IPS-15b (cell line): ENCODE measurements around the gene JAG2.
A peak's percentile ranks its signal among the peaks of the same experiment; 100 is the strongest.

Experiments used
- H3K27me3 ChIP-seq: one replicate; pipeline ENCODE4 v1.6.1; 2013; ENCODE audit warnings: low read length; ENCODE audit not compliant: control insufficient read depth, insufficient read depth
- H3K36me3 ChIP-seq: one replicate; pipeline ENCODE4 v1.6.1; 2013; ENCODE audit warnings: low read length; ENCODE audit not compliant: control insufficient read depth, insufficient read depth
- H3K4me1 ChIP-seq: one replicate; pipeline ENCODE4 v1.6.1; 2013; ENCODE audit warnings: mild to moderate bottlenecking, low read length; ENCODE audit not compliant: control insufficient read depth, insufficient read depth
- H3K4me3 ChIP-seq: one replicate; pipeline ENCODE4 v1.5.1; 2013; ENCODE audit warnings: low read depth, low read length
- H3K9ac ChIP-seq: one replicate; pipeline ENCODE4 v1.6.1; 2013; ENCODE audit warnings: low read depth, mild to moderate bottlenecking, low read length
- H3K9me3 ChIP-seq: one replicate; pipeline ENCODE4 v1.6.1; 2013; ENCODE audit warnings: mild to moderate bottlenecking, low read length; ENCODE audit not compliant: control insufficient read depth, insufficient read depth

Gene JAG2

DNA sequence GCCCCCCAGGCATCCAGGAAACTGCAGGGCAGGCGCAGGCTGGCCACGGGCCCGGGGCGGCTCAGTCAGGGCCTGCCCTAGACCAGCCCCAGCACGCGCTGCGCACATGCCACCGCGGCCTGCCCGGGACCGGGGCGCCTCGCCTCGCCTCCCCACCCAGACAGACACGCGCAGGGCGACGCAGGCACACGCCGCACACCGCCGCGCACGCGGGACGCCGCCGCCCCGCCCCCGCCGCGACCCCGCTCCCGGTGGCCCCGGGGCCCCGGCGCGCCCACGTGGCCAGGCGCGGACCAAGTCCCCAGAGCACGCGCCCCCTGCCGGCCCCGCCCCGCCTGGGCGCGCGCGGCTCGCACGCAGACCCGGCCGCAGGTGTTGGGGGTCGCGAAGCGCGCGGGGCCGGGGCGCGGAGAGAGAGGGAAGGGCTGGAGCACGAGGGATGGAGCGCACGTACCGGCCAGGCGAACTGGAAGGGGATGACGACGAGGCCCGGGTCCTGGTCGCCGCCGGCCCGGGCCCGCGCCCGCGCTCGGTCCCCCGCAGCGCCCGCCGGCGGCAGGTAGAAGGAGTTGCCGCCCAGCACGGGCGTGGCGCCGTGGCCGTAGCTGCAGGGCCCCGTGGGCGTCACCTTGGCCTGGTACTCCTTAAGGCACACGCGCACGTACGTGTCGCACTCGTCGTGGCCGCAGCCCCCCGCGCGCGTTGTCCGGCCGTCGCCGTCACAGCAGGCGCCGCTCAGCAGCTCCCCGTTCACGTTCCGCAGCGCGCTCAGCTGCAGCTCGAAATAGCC, 1.1 kb downstream of the JAG2 start:
- Histone ChIP-seq H3K4me3 (peak overlapping the region; percentile 35), H3K4me1 (peaks cover 6% of the 10 kb centered on the region), H3K9me3 (no peaks in the 10 kb centered on the region), H3K27me3 (peaks cover 8% of the 10 kb centered on the region), H3K36me3 (peaks cover 7% of the 10 kb centered on the region), H3K9ac (no peak overlapping the region)

DNA sequence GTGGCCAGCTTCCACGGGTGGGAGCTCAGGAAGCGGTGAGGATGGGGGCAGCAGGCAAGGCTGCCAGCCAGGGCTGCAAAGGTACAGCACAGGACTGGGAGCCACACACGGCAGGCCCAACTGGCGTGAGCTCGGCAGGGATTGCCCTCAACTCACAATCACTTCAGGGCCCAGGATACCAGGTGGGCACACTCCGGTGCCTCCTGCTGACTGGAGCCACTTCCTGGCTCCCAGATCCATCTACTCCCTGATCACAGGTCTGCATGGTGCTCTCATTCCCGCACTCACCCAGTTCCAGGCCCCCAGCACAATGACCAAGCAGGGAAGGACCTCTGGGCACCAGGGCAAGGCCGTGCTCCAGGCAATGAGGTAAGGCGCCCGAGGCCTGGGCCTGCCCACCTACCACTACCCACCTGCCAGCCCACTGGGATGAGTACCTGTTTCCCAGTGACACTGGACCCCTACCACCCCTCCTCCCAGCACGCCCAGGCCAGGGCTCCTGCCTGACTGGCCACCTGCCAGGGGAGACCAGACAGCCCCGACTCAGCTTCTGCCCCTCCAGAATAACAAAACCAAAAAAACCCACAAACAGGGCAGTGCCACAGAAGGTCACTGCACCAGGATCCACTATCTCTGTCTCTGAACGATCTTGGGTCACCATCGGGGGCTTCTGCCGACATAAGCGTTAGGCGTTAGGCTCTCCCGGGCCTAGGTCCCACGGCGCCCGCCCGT, 1.8 kb downstream of the JAG2 start:
- Histone ChIP-seq H3K4me3 (no peak overlapping the region), H3K27me3 (peaks cover 8% of the 10 kb centered on the region), H3K9ac (no peak overlapping the region), H3K36me3 (peaks cover 7% of the 10 kb centered on the region), H3K9me3 (no peaks in the 10 kb centered on the region), H3K4me1 (peaks cover 6% of the 10 kb centered on the region)

DNA sequence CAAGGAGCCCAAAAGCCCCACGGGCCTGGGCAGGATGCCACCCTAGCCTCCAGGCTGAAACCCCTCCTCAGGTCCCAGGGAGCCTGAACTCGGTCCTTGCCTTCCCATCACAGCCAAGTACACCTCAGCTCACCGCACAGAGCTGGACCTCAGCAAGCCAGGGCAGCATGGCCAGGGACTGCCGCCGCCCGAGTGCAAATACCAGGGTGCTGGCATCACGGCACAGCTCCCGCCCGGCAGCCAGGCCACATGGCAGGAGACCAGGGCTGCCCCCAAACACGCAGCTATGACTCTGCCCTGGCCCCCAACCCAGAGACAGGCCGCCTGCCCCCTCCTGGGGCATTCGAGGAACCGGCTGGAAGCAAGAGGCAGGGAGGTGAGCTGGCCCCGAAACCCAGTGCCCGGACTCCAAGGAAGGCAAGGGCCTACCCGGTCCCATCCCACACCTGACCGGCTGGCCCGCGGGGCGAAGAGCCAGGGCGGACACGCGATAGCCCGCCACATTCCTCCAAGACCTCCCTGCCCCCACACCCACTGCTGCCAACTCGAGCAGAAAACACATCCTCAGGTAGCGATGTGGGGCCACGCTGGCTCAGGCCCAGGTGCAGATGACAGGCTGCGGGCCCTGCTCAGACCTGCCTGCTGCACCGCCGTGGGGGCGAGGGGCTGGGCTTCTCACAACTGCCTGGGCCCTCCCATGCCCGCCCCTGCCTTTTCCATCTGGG, 2.7 kb downstream of the JAG2 start:
- no peaks in the 10 kb centered on the region for H3K9me3 ChIP-seq
- H3K4me3 ChIP-seq, result no peak overlapping the region
- H3K27me3 ChIP-seq, result peaks cover 8% of the 10 kb centered on the region
- H3K9ac ChIP-seq, result peak overlapping the region; percentile 47
- peaks cover 6% of the 10 kb centered on the region for H3K4me1 ChIP-seq
- H3K36me3 ChIP-seq, result peaks cover 7% of the 10 kb centered on the region

DNA sequence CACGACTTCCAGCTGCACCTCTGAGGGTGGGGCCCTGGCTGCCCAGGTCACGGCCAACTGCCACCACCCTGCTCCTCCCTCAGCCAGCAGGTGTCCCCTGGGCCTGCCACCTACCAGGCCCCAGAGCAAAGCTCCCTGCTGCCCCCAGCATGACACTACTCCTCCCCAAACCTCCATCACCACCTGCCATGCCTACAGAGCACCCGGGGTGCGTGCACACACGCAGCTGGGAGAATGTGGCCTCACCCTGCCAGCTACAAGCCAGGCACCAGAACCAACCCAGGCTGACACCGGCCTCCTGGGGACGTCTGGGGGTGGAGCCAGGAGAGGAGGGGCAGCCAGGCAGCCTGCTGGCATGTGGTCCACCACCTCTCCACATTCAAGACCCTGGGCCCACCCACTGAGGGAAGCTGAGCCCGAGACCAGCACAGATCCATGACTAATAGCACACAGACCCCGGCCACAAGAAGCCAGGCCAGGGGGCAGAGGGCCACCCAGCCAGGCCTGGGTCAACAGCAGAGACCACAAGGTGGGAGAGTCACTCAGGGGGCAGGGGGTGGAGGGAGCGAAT, 3.4 kb downstream of the JAG2 start:
- Histone ChIP-seq H3K9me3 (no peaks in the 10 kb centered on the region), H3K4me1 (peaks cover 6% of the 10 kb centered on the region), H3K36me3 (peaks cover 7% of the 10 kb centered on the region), H3K4me3 (no peak overlapping the region), H3K27me3 (peaks cover 8% of the 10 kb centered on the region), H3K9ac (peak overlapping the region; percentile 47)

DNA sequence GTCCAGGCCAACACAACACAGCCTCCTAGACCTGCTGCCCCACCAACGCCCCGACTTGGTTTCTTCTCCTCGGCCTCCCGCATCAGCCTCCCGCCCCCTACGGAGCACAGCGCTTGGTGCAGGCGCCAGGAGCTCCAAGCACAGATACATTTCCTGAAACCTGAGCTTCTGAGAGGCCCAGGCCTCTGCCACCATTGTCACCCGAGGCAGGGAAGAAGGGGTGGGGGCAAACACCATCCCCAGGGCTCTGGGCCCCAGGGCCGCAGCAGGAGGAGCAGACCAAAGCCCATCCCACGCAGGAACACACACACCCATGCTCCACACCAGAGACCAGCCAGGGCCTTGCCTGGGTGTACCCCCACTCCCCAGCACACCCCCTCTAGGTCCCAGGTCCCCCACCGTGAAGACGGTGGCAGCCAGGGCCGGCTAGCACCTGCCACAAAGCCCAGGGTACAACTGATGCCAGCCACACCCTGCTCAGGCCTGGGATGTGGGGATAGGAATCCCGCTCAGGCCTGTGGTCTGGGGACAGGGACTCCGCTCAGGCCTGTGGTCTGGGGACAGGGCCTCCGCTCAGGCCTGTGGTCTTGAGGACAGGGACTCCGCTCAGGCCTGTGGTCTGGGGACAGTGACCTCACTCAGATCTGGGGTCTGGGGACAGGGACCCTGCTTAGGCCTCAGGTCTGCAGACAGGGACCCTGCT, 5.4 kb downstream of the JAG2 start:
- Histone ChIP-seq H3K36me3 (peaks cover 7% of the 10 kb centered on the region), H3K4me3 (no peak overlapping the region), H3K9ac (peak overlapping the region; percentile 37), H3K4me1 (no peaks in the 10 kb centered on the region), H3K9me3 (no peaks in the 10 kb centered on the region), H3K27me3 (peaks cover 4% of the 10 kb centered on the region)

DNA sequence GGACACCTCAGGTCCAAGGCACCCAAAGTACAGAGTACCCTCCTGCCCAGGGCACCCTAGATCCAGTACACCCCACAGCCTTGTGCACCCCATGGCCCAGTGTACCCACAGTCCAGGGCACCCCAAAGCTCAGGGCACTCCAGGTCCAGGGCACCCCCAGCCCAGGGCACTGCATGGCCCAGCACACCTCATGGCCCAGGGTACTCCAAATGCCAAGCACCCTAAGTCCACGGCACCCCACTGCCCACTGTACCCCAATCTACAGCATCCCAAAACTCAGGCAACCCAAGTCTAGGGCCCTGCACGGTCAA, 6.0 kb downstream of the JAG2 start:
- H3K27me3 ChIP-seq, result peaks cover 4% of the 10 kb centered on the region
- H3K4me3 ChIP-seq, result no peak overlapping the region
- no peaks in the 10 kb centered on the region for H3K9me3 ChIP-seq
- no peak overlapping the region for H3K9ac ChIP-seq
- no peaks in the 10 kb centered on the region for H3K4me1 ChIP-seq
- H3K36me3 ChIP-seq, result peaks cover 7% of the 10 kb centered on the region

DNA sequence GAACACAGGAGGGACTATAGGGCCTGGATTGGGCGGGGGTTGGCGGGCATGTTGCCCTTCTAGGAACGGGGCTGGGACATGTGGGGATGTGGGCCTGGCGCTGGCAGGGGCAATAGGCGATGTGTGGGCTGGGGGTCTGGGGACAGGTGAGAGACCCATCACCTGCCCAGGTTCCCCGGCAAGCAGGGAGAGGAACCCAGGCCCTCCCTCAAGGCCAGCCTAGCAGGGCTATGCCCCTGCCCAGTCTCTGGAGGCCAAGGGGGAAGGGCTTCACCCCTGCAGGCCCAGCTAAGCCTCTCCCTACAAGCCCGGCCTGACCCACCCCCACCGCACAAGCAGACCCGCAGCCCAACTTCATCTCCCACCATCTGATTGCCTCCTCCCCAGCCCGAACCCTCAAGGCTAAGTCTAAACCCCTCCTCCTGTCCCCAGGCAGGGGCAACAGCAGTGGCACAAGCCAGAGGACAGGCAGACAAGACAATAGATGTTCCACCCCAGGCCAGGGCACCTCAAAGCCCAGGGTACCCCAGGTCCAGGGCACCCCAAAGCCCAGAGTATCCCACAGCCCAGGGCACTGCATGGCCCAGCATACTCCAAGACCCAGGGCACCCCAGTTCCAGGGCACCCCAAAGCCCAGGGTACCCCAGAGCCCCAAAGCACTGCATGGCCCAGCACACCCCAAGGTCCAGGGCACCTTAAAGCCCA, 6.5 kb downstream of the JAG2 start:
- Histone ChIP-seq H3K36me3 (peaks cover 7% of the 10 kb centered on the region), H3K9ac (no peak overlapping the region), H3K4me3 (no peak overlapping the region), H3K4me1 (no peaks in the 10 kb centered on the region), H3K9me3 (no peaks in the 10 kb centered on the region), H3K27me3 (peaks cover 4% of the 10 kb centered on the region)

DNA sequence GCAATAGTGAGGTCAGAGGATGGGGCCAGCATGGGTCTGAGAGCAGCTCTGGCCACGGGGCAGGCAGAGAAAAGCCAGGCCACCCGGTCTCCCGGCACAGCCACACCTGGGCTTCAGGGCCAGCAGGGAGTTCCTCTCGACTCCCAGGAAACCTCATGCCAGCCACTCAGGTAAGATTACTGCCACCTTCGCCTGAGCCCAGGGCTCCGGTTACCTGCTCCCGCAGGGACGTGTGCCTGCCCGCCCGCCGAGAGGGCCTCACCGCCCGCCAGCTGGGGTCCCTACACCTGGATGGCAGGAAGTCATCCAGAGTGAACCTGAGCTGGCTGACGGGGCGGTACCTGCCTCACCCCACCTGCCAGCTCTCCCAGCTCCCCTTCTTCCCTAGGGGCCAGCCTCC, 7.3 kb downstream of the JAG2 start:
- no peak overlapping the region for H3K4me3 ChIP-seq
- peaks cover 3% of the 10 kb centered on the region for H3K36me3 ChIP-seq
- no peak overlapping the region for H3K9ac ChIP-seq
- H3K27me3 ChIP-seq, result no peaks in the 10 kb centered on the region
- no peaks in the 10 kb centered on the region for H3K9me3 ChIP-seq
- H3K4me1 ChIP-seq, result no peaks in the 10 kb centered on the region

DNA sequence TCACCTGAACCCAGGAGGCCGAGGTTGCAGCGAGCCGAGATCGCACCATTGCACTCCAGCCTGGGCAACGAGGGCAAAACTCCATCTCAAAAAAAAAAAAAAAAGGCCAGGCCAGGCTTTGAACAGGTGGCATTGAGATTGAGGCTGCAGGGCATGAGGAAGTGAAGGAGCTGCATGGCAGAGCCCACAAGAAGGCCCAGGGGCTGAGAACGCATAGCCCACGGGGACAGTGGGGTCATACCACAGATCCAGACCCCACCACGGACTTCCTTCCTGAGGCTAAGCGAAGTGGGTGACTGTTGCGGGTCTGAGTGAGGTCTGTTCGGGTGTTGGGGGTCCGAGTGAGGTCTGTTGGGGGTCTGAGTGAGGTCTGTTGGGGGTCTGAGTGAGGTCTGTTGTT, 7.8 kb downstream of the JAG2 start:
- H3K9me3 ChIP-seq, result no peaks in the 10 kb centered on the region
- H3K9ac ChIP-seq, result no peak overlapping the region
- peaks cover 3% of the 10 kb centered on the region for H3K36me3 ChIP-seq
- no peak overlapping the region for H3K4me3 ChIP-seq
- no peaks in the 10 kb centered on the region for H3K27me3 ChIP-seq
- H3K4me1 ChIP-seq, result no peaks in the 10 kb centered on the region

DNA sequence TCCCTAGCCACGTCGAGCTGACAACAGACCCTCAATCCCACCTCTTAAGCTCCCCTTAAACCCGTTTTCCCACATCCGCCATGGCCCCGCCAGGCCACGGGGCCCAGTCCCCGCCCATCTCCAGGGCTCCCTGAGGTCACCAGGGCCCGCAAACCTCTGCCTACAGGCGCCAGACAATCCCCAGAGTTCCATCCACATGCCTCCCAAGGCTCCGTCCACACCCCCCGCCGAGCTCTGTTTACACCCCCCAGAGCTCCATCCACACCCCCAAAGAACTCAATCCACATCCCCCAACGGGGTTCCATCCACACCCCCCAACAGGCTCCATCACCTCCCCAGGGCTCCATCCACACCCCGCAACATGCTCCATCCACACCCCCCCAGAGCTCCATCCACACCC, 9.2 kb downstream of the JAG2 start:
- Histone ChIP-seq H3K27me3 (no peaks in the 10 kb centered on the region), H3K4me1 (no peaks in the 10 kb centered on the region), H3K4me3 (no peak overlapping the region), H3K36me3 (peaks cover 6% of the 10 kb centered on the region), H3K9me3 (no peaks in the 10 kb centered on the region), H3K9ac (no peak overlapping the region)

DNA sequence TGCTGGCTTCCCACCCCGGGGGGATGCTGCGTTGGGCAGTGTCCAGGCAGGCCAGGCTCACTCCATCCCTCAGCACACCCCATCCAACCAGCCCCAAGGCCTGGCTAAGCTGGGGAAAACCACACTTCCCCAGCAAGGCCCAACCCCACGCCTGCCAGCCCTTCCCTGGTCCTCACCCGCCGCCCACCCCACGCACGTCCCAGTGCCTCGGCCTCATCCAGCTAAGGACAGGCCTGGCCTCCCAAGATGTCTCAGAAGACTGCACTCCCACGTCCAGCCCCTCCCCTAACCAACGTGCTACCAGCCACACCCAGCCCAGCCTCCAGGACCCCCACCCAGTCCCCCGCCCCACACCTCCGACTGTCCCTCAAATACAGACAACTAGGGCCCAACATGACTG, 9.8 kb downstream of the JAG2 start:
- Histone ChIP-seq H3K9ac (no peak overlapping the region), H3K9me3 (no peaks in the 10 kb centered on the region), H3K36me3 (peaks cover 6% of the 10 kb centered on the region), H3K4me3 (no peak overlapping the region), H3K4me1 (no peaks in the 10 kb centered on the region), H3K27me3 (no peaks in the 10 kb centered on the region)
